A549 (cell line): ENCODE measurements around the gene LEPROT.

Experiments used
- CBX8 ChIP-seq: fragments of 200-600 bp; sonication (generic); IDR thresholded peaks from 2 replicates; pipeline ENCODE4 v1.6.1; 2016
- CHD2 ChIP-seq: fragments of 150-350 bp; IDR thresholded peaks from 2 replicates; pipeline ENCODE4 v1.6.1; 2014; ENCODE audit warnings: low read length; ENCODE audit not compliant: partially characterized antibody
- CHD4 ChIP-seq: fragments of 200-600 bp; sonication (generic); IDR thresholded peaks from 2 replicates; pipeline ENCODE4 v1.6.1; 2016; ENCODE audit warnings: antibody characterized with exemption, mild to moderate bottlenecking, borderline replicate concordance
- KDM1A ChIP-seq: fragments of 200-600 bp; sonication (generic); IDR thresholded peaks from 2 replicates; pipeline ENCODE4 v1.6.1; 2016; ENCODE audit warnings: low read depth, mild to moderate bottlenecking
- MYC ChIP-seq: IDR thresholded peaks from 2 replicates; pipeline ENCODE4 v1.6.1; 2012; ENCODE audit warnings: mild to moderate bottlenecking, inconsistent platforms, low read length, improper control_type of control experiment, borderline replicate concordance
- NFE2L2 ChIP-seq: fragments of 150-350 bp; conservative IDR thresholded peaks from 2 replicates; pipeline ENCODE4 v1.6.1; 2014; ENCODE audit warnings: low read length
- NR3C1 ChIP-seq: fragments of >200 bp; sonication (Bioruptor Twin); formaldehyde crosslinking; IDR thresholded peaks from 3 replicates; pipeline ENCODE4 v1.6.1; 2017
- PHF8 ChIP-seq: fragments of 200-600 bp; sonication (generic); IDR thresholded peaks from 2 replicates; pipeline ENCODE4 v1.6.1; 2016; ENCODE audit warnings: low read depth, mild to moderate bottlenecking, antibody characterized with exemption, moderate library complexity, borderline replicate concordance
- POLR2A ChIP-seq: IDR thresholded peaks from 2 replicates; pipeline ENCODE4 v1.6.1; 2012; ENCODE audit warnings: mild to moderate bottlenecking, low read length
- RAD21 ChIP-seq, 2 experiments: fragments of >200 bp in 1 of 2; sonication (Bioruptor Twin) in 1 of 2; formaldehyde crosslinking in 1 of 2; IDR thresholded peaks in 1 of 2; conservative IDR thresholded peaks in 1 of 2; 2 replicates in 1 of 2; 3 replicates in 1 of 2; pipeline ENCODE4 v1.6.1; 2012 to 2018; ENCODE audit warnings: inconsistent platforms in 1 of 2
- RFX5 ChIP-seq: fragments of 450-650 bp; IDR thresholded peaks from 2 replicates; pipeline ENCODE4 v1.7.1; 2014; ENCODE audit warnings: antibody characterized with exemption, mild to moderate bottlenecking, moderate library complexity
- TF ChIP-seq, protein P1 (sequence below): fragments of >200 bp; sonication (Bioruptor Twin); formaldehyde crosslinking; IDR thresholded peaks from 3 replicates; pipeline ENCODE4 v1.5.1; 2016
- TF ChIP-seq, protein P2 (sequence below): fragments of 200-600 bp; sonication (generic); IDR thresholded peaks from 2 replicates; pipeline ENCODE4 v1.6.1; 2016; ENCODE audit warnings: antibody characterized with exemption, mild to moderate bottlenecking, moderate library complexity

DNA sequence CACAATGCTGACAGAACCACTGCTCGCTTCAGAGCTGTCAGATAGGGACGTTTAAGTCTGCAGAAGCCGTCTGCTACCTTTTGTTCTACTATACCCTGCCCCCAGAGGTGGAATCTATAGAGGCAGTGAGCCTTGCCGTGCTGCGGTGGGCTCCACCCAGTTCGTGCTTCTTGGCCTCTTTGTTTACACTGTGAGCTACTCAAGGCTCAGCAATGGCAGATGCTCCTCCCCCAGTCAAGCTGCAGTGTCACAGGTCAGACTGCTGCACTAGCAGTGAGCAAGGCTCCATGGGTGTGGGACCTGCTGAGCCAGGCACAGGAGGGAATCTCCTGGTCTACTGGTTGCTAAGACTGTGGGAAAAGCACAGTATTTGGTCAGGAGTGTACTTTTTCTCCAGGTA is 47.1 kb downstream of the LEPROT start:
- TF ChIP-seq RFX5 (no peak), POLR2A (no peak), PHF8 (no peak), CHD2 (no peak), KDM1A (no peak), RAD21 (conservative IDR thresholded peaks at IDR 0.05 in 1 of 2, IDR thresholded peaks at IDR 0.05 in 1 of 2) (no peak), CHD4 (no peak), CBX8 (no peak), NFE2L2 (no peak), NR3C1 (no peak), MYC (no peak)
- TF ChIP-seq, protein P1, sequence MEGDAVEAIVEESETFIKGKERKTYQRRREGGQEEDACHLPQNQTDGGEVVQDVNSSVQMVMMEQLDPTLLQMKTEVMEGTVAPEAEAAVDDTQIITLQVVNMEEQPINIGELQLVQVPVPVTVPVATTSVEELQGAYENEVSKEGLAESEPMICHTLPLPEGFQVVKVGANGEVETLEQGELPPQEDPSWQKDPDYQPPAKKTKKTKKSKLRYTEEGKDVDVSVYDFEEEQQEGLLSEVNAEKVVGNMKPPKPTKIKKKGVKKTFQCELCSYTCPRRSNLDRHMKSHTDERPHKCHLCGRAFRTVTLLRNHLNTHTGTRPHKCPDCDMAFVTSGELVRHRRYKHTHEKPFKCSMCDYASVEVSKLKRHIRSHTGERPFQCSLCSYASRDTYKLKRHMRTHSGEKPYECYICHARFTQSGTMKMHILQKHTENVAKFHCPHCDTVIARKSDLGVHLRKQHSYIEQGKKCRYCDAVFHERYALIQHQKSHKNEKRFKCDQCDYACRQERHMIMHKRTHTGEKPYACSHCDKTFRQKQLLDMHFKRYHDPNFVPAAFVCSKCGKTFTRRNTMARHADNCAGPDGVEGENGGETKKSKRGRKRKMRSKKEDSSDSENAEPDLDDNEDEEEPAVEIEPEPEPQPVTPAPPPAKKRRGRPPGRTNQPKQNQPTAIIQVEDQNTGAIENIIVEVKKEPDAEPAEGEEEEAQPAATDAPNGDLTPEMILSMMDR = no peak
- TF ChIP-seq, protein P2, sequence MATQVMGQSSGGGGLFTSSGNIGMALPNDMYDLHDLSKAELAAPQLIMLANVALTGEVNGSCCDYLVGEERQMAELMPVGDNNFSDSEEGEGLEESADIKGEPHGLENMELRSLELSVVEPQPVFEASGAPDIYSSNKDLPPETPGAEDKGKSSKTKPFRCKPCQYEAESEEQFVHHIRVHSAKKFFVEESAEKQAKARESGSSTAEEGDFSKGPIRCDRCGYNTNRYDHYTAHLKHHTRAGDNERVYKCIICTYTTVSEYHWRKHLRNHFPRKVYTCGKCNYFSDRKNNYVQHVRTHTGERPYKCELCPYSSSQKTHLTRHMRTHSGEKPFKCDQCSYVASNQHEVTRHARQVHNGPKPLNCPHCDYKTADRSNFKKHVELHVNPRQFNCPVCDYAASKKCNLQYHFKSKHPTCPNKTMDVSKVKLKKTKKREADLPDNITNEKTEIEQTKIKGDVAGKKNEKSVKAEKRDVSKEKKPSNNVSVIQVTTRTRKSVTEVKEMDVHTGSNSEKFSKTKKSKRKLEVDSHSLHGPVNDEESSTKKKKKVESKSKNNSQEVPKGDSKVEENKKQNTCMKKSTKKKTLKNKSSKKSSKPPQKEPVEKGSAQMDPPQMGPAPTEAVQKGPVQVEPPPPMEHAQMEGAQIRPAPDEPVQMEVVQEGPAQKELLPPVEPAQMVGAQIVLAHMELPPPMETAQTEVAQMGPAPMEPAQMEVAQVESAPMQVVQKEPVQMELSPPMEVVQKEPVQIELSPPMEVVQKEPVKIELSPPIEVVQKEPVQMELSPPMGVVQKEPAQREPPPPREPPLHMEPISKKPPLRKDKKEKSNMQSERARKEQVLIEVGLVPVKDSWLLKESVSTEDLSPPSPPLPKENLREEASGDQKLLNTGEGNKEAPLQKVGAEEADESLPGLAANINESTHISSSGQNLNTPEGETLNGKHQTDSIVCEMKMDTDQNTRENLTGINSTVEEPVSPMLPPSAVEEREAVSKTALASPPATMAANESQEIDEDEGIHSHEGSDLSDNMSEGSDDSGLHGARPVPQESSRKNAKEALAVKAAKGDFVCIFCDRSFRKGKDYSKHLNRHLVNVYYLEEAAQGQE = no peak
